HEK293T (cell line): ENCODE results near the gene NFE2.

ENCODE experiments used
- BHLHE40 ChIP-seq: fragments of 450-650 bp; IDR thresholded peaks from 2 replicates; pipeline ENCODE4 v1.6.1; 2016; ENCODE audit warnings: mild to moderate bottlenecking, moderate library complexity, borderline replicate concordance
- CTBP1 ChIP-seq: fragments of 450-650 bp; IDR thresholded peaks from 2 replicates; pipeline ENCODE4 v1.6.1; 2016; ENCODE audit warnings: borderline replicate concordance
- FOXA1 ChIP-seq: fragments of 450-650 bp; IDR thresholded peaks from 2 replicates; pipeline ENCODE4 v1.6.1; 2016; ENCODE audit warnings: mild to moderate bottlenecking
- FOXK2 ChIP-seq: fragments of 450-650 bp; IDR thresholded peaks from 2 replicates; pipeline ENCODE4 v1.6.1; 2016; ENCODE audit warnings: mild to moderate bottlenecking
- FOXM1 ChIP-seq: fragments of 450-650 bp; IDR thresholded peaks from 2 replicates; pipeline ENCODE4 v1.6.1; 2017; ENCODE audit warnings: mild to moderate bottlenecking, borderline replicate concordance
- L3MBTL2 ChIP-seq: fragments of 450-650 bp; conservative IDR thresholded peaks from 2 replicates; pipeline ENCODE4 v1.6.1; 2016; ENCODE audit warnings: mild to moderate bottlenecking
- LEF1 ChIP-seq: fragments of 450-650 bp; IDR thresholded peaks from 2 replicates; pipeline ENCODE4 v1.6.1; 2017; ENCODE audit warnings: mild to moderate bottlenecking, borderline replicate concordance
- NFRKB ChIP-seq: fragments of 450-650 bp; IDR thresholded peaks from 2 replicates; pipeline ENCODE4 v1.6.1; 2016; ENCODE audit warnings: mild to moderate bottlenecking, moderate library complexity
- SP1 ChIP-seq: fragments of 450-650 bp; IDR thresholded peaks from 2 replicates; pipeline ENCODE4 v1.6.1; 2017
- SUZ12 ChIP-seq: fragments of 450-650 bp; IDR thresholded peaks from 2 replicates; pipeline ENCODE4 v1.6.1; 2016; ENCODE audit warnings: mild to moderate bottlenecking
- TARDBP ChIP-seq: fragments of 450-650 bp; IDR thresholded peaks from 2 replicates; pipeline ENCODE4 v1.6.1; 2016

GRCh38 chr12:54272214-54272613, 28.6 kb downstream of the NFE2 start:
- TF ChIP-seq BHLHE40 (no peak), FOXK2 (no peak), FOXA1 (no peak), LEF1 (no peak), SP1 (no peak), NFRKB (no peak), SUZ12 (no peak), FOXM1 (no peak), CTBP1 (no peak), TARDBP (no peak), L3MBTL2 (no peak)
